GM19043 (cell line): Measurements from ENCODE around the gene SMLR1.

Experiments used
- ATAC-seq: cut with Tn5 transposase; IDR thresholded peaks from one replicate; pipeline ENCODE4 v1.9.1; 2021; ENCODE audit warnings: low read depth; ENCODE audit not compliant: unreplicated experiment

SMLR1 gene

DNA sequence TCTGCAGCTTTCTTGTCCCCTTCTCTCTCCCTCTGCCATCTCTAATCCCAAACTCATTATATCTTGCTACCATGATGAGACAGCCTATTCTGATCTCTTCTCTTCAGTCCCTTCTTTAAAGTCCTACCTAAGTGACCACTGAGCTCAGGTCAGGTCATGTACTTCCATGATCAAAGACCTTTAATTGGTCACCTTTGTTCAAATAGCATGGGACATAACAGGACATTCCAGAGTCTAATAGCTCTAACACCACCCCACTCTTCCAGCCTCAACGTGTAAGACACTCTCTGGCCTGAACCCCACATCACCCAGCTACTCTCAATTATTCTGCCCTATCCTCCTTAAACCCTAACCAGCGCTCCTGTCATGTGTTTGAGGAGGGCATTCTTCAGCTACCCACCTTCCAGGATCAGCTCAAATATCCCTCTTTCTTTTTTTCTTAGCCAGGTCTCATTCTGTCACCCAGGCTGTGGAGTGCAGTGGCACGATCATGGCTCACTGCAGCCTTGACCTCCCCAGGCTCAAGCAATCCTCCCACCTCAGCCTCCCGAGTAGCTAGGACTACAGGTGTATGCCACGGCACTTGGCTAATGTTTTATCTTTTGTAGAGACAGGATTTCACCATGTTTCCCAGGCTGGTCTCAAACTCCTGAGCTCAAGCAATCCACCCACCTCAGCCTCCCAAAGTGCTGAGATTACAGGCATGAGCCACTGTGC lies 2.1 kb upstream of the SMLR1 start:
- no peak for ATAC-seq

DNA sequence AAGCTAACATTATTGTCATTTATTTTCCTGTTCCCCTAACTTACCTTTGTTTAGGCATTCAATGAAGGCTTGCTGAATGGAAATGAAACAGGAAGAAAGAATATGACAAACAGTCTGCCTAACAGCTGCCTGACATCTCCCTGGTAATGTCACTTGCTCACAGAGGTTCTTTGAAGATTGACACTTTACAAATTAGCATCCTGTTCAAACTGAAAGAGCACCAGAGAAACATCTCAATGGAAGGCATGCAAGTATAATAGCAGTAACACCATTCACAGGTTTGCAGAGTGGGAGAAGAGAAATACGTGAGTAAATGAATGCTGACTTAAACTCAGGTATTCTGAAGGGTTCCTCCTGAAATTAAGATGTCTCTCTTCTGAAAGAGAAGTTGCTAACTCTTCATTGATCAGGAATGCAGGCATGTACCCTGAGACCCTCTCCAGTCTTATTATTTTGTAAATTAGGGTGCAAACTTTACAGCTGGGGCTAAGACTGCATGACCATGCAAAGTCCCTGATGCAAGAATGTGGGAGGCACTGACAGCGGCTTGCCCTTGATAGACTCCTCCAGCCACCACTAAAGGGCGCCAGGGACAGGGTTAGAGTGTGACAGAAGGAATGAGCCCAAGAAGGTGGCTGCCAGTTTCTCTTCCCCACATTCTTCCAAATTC lies 1.3 kb upstream of the SMLR1 start:
- no peak for ATAC-seq

DNA sequence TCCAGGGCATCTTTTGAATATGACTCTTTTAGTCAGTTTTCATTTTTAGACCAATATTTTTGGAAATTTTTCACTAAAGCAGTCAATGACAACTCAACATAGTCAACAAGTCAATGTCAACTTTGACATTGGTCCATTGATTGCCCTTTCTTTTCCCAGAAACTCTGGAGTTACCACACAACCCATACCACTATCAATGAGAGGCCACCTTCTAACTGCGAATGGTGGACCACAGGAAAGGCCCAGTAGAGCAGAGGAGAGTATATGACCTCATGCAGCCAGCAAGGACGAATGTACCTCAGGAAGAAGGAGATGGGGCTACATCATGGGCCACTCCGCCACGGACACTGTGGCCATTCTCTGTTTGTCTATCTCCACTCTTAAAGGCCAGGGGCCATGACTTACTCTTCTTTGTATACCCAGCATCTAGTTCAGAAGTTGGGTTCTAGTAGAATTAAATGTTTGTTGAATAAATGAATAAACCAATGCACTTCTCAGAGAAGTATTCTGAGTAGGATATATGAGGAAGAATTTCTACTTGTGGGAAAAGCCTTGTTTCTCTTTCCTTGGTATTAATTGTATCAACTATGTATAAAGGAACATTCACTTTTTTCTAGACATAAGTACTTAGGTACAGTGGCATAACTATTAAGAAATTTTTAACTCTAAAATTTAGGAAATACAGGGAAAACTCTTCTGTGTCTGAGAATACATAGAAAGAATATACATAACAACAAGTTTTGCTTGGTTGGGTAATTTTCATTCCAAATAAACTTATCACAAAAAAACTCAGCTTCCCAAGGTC lies 562 bp upstream of the SMLR1 start:
- no peak for ATAC-seq

DNA sequence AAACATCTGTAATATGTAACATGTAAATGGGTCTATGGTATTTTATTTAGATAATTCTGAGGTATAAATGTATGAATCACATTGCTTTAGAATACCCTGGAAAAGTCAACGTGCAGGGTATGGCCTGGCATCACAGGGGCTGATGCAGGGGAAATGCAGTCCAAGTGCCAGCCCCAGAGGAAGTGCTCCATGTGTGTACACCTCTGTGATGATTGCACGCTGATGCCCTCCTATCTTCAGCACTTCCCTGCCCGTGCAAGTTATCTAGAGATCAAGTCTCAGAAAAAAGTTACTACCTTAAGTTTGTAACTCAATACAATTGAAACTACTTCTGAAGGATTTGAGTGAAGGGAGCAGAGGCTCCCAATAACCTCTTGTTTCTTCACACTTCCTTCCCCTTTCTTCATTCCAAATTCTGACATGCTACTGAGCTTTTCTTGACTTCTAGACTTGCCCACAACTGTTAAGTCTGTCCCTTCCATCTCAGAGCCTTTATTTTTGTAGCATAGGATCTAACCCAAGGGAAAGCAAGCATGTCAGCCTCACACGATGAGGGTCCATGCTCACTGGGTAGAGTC lies 2.2 kb downstream of the SMLR1 start:
- ATAC-seq = no peak

DNA sequence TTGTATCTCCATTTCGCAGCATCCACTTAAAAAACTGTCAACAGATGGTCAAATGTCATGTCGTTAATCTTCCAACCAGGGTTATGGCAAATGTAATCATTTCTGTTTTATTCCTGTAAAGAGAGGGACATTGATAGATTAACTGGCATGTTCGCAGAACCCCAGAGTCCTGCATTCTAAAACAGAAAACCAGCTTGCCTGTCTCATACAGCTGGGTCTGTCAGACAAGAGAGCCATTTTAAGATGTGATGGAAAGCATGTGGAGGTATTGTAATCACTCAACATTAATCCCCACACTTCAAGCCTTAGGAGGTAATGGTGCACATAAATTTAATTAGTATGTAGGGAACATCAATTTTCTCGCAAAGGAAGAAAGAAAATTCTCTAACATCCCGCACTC lies 4.4 kb downstream of the SMLR1 start:
- ATAC-seq = no peak

DNA sequence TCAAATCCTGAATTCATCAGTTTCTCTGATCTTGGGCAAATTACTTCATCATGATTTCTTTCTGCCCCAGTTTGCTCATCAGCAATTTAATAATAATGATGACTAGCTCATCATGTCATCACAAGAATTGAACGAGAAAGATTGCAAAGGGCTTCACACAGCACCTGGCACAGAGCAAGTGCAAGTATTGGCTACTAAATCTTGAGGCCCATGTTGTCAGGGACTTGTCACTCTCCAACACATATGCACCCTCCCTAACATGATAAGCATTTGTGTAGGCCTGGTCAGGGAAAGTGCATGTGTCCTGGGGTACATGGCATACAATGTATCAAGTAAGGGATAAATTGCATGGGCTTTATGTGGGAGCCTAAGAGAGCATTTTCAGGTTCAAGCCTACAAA lies 6.4 kb downstream of the SMLR1 start:
- ATAC-seq = no peak

DNA sequence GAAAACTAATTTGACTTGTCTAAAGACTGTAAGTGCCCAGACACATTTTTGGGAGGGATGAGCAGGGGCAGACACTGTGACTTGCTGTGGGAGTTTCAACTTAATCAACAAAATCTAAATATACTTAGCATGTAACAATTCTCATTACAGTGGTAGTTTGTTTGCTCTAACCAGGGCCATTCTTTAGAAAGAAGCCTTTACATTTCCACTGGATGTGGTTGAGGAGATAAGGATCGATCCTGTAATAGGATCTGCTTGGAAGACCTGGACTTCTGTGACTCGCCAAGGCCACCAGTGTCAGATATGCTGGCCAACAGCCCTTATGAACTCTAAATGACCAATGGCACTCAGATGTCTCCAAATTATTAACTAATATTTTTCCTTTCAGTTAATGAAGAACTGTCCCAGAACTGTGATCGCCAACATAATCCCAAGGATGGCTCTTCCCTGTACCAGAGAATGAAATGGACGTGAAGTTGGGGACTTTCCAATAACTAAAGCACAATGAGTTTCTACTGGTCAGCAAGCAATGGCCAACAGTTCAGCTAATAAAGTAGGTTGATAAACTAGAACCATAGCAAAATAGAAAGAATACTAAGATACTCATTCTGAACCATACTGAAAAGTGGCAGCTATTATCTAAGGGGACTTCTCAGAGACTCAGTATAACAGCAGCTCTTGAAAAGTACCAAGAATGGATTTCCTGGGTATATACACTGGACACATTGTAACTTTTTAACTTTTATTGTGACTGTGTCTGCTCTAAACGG lies 7.5 kb downstream of the SMLR1 start:
- no peak for ATAC-seq

DNA sequence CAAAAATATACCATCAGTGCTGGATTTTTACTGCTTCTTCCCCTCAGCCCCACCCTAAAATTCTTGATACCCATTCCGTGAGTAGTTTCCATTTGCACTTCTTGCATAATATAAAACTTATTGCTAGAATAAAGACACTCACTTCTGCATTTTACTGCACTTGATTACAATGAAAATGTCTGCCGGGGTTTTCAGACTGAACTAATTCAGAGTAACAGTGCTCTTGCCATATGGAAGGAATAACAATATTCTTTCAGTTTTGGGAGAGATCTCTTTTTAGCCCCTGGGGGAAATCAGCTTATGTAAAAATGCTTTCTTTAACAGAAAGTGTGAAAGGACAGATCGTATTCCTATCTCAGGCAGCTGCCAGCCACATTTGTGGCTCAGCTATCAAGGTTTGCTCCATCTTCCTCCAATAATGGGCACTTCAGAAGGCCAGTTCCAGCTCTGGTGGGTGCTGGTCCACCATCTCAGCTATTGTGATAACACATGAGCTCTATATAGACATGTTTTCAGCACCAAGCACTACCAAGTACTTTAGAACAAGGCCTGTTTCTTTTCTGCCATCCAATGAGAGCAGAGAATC lies 8.9 kb downstream of the SMLR1 start:
- no peak for ATAC-seq

DNA sequence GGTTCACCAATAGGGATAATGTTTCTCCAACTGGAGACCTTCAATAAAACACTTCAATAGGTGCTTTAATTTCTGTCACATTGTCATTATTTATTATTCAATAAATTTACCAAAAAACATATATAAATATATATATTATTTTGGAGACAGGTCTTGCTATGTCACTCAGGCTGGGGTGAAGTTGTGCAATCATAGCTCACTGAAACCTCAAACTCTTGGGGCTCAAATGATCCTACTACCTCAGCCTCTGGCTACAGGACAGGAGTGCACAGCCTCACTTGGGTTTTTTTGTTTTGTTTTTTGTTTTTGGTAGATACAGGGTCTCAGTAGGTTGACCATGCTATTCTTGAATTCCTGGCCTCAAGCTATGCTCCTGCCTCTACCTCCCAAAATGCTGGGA lies 9.9 kb downstream of the SMLR1 start:
- no peak for ATAC-seq

DNA sequence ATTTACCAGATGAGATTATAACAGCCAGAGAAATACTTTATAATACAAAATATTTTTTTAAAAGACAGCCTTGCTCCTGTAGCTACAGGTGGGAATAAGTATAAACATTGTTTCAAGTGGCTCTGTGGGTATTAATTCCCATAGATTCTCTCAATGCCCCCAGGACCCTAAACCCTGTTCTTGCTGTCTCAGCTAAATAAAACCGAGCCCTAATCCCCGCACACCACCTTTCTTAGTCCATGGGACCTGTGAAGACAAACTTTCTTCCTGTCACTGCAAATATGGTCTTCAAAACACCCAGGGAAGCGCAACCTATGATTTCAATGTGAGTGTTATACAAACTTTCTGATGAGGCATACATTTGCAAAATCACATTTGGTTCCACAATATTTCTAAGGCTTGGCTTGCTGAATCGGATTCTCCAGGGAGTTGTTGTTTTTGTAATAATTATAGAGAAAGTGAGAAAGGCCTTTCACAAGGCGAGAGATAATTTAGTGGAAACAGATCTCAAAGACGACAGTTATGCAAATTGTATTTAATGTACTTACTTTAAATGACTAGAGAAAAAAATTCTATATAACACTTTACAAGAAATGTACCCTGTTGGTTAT lies 11.1 kb downstream of the SMLR1 start:
- ATAC-seq = no peak

DNA sequence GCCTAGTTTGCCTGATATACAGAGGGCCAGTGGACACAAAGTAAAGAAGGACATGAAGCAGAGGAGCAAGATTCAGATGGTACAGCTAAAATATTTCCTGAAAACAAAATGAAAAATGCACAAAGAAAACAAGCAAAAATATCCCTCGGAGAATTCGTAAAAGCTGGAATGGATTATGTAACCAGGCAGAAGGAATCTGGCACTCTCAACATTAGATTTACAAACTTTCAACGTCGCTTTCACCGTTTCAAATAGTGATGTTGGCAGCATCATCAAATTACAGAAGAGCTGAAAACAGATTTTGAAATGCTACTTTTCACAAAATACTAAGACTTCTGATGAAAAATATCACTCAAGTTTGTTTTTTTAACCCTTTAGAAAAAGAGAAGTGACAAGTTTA lies 11.7 kb downstream of the SMLR1 start:
- no peak for ATAC-seq

DNA sequence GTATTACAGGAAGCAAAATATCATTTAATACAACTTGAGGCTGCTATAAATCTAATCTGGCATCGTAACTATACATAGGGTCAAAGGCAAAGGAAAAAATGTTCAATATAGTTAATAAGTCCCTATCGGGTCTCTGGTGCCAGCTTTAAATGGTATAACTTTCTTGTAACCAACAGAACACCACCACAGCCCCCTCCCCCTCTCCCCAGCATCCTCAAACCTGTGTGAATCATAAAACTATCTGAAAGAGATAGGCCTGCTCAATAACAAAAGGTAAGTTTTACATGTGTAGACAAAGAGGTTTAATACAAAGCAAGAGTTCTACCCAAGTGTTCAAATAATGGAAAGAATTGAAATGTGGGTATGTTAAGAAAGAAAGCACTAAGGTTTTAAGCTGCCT lies 12.2 kb downstream of the SMLR1 start:
- ATAC-seq = no peak

DNA sequence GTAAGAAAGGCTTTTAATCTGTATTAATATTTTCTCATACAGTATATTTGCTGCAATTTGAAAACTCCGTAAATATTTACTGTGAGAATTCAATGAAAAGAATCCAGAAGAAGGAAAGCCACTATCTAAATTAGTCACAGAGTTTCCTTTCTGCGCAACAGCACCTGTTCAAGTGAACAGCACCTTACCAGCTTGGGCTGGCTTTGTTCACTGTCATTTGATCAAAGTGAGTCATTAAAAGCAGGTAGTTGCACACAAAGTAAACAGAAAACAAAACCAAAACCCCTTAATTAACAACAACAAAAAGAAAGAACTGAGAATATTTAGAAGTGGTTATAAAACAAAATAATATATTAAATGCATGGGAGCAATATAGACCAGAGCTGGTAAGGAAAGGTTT lies 12.8 kb downstream of the SMLR1 start:
- ATAC-seq = no peak

DNA sequence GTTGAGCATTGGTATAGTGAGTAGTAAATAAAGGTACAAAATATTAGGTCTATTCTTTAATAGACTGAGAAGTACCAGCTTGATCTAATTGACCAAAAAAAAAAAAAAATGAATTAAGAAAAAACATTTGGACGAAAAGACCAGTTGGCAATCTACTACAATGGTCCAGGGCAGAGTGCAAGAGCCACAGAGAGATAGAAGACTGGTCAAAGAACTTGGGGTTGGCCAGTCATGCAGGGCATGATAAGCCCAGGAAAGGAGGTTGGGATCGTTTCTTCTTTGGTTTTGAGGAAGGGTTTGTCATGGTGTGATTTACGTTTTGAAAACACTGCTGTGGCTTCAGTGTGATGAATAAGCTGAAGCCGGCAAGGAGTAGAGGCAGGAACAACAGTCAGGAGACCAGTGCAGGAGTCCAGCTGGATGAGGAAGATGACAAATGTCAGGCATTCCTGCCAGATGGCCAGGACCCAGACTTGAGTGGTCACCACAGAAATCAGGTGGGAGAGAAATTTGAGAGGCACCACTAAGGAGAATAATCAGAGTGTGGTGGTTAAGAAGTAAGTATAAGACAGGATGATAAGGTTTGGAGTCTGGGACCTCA lies 14.0 kb downstream of the SMLR1 start:
- no peak for ATAC-seq

DNA sequence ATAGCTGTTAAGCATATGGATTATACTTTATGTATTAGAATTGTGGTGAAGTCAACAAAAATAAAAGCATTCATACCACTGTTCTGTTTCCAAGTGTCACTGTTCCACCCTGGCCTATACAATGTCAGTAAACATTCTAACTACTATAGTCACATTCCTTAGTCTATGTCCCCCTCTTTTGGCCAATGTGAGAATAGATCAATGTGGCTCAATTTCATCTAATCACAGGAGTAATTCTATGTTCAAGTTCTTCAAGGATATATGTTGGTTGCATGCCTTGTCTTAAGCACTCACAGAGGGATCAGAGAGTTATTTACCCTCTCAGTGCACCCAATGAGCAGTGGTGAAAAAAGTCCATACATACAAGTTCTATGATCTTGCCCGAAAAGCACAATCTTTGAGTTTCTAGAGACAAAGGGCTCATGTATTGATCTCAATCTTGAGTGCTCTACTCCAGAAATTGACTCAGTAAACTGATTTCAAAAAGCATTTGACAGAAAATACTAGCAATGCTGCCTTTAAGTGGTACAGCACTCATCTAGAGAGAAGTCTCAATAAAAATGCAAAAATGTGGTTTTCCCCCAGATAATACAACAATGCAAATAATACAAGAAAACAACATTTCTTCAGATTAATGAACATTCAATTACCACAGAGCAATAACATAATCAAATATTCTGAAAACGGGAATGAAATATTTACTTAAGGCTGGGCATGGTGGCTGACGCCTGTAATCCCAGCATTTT lies 16.5 kb downstream of the SMLR1 start:
- no peak for ATAC-seq

DNA sequence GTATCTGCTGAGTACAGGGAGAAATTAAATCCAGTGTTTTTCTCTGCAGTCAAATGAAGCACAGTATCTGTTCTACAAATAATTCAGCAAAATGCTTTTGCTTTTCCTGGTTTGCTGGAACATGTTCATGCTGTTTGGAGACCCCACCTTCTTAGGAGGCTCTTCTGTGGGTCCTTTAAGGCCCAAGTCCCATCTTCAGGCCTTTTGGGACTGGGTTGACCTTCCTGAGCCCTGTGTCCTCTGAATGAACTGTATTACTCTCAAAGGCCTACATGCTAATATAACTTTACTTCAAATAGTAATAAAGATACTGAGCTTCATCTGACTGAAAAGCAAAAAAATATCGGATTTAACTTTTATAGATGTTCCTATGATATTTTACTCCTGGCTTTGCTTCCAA lies 19.3 kb downstream of the SMLR1 start:
- no peak for ATAC-seq

DNA sequence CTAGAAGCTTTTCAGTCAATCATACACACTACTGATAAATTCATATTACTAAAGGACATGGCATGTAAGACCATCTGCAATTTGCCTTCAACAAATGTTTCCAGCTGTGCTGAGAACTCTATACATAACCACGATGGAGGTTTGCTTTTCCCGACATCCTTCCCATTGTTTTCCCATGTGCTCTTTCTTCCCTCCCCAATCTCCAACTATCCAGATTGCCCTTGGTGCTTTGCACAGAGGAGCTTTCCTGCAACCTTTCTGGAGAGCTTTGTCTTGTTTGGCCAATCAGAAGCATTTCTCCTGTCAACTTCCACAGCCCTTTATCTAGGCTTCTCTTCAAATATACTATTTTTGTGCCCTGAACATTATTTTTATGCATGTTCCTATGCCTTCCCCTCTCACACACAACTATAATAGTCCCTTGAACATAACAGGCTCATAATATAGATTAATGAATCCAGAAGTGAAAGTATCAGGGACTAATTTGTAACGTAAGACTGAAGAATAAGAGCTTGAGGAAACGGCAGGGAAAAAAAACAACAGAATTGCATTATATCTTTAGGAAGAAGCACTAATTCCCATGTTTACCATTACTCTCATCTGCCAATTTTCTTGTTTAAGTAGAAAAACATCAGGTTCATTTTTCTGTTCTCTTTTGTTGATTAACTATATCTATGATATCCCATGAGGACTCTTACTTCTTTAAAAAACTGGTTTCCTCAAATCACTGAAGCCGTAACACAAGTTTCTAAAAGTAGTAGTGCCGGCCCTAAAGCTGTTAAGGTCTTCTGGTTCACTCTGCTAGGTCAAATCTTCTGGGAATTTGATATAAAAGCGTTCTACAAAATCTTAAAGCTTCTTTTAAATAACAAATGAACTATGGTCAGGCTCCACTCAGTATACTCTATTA lies 20.1 kb downstream of the SMLR1 start:
- ATAC-seq = no peak

DNA sequence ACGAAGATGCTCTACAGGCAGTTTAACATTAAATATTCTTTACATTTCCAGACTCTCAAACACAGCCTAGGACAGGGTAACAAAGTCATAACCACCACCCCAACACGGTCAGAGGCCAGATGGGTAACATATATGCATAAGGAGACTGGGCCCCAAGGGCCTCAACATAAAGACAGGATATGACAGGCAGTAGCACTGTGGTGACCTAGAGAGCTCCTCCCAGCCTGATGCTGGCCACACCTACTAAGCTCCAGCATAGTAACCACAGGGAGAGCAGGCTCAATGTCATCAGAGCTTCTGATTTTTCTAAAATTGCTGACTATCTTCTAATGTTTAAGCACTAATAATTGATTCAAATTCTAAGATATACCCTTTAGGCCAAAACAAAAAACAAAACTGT lies 21.7 kb downstream of the SMLR1 start:
- peak; percentile 83 for ATAC-seq
